Measurements from ENCODE around the gene NUP93. TPM values are rescaled to one million over a fixed set of nuclear protein-coding genes. Genes with fewer than 3 reads are reported as not detected.

NUP93 gene
- total RNA-seq, 4 donors from 2014 or later, result 38.2 to 46.5 (median 41.2) TPM

GRCh38 chr16:56855946-56856345 lies 126.0 kb downstream of the NUP93 start:
- Histone ChIP-seq H3K4me3 (no peak overlapping the region), H3K27ac (no peak overlapping the region), H3K4me1 (no peaks in the 10 kb centered on the region), H3K27me3 (peaks cover 0 to under 1% (median 0%) of the 10 kb centered on the region in 4 donors), H3K36me3 (no peaks in the 10 kb centered on the region), H3K9me3 (no peaks in the 10 kb centered on the region)
- TF ChIP-seq POLR2A (IDR thresholded peaks at IDR 0.05), result no peak
- no peak for TF ChIP-seq CTCF (IDR thresholded peaks at IDR 0.05)
- 64 to 65% methylated on average over 3 of the region's 4 CpGs for WGBS, 2 donors
- intact Hi-C loops (cut with DNase I), result no loop called here
- no peak for DNase-seq

- TF ChIP-seq POLR2A (IDR thresholded peaks at IDR 0.05), result no peak
- no peak for TF ChIP-seq CTCF (IDR thresholded peaks at IDR 0.05)
- Histone ChIP-seq H3K4me3 (no peak overlapping the region), H3K9me3 (no peaks in the 10 kb centered on the region), H3K27me3 (peaks cover 0 to 5% (median 0%) of the 10 kb centered on the region in 4 donors), H3K36me3 (no peaks in the 10 kb centered on the region), H3K27ac (no peak overlapping the region), H3K4me1 (no peaks in the 10 kb centered on the region)
- WGBS, 2 donors, result 56 to 63% methylated on average over 6 of the region's 6 CpGs
- intact Hi-C loops (cut with DNase I), result no loop called here
- no peak for DNase-seq
These were observed 127.0 kb downstream of the NUP93 start for GRCh38 chr16:56856876-56857447.

GRCh38 chr16:56858374-56858773 lies 128.4 kb downstream of the NUP93 start:
- no peaks in the 10 kb centered on the region for H3K36me3 ChIP-seq
- TF ChIP-seq CTCF (IDR thresholded peaks at IDR 0.05) (no peak), POLR2A (IDR thresholded peaks at IDR 0.05) (no peak)
- H3K4me1 ChIP-seq, result no peaks in the 10 kb centered on the region
- H3K9me3 ChIP-seq, result no peaks in the 10 kb centered on the region
- no peak for DNase-seq
- peaks cover 0 to 5% (median 0%) of the 10 kb centered on the region in 4 donors for H3K27me3 ChIP-seq
- no peak overlapping the region for H3K27ac ChIP-seq
- intact Hi-C loops (cut with DNase I), result no loop called here
- WGBS, 2 donors, result 75 to 97% methylated on average over 10 to 14 of the region's 14 CpGs
- no peak overlapping the region for H3K4me3 ChIP-seq

- intact Hi-C loops (cut with DNase I), result no loop called here
- TF ChIP-seq CTCF (IDR thresholded peaks at IDR 0.05), result no peak
- no peak for TF ChIP-seq POLR2A (IDR thresholded peaks at IDR 0.05)
- Histone ChIP-seq H3K4me3 (no peak overlapping the region), H3K27ac (no peak overlapping the region), H3K4me1 (no peaks in the 10 kb centered on the region), H3K36me3 (no peaks in the 10 kb centered on the region), H3K27me3 (peaks cover 0 to 5% (median 0%) of the 10 kb centered on the region in 4 donors), H3K9me3 (no peaks in the 10 kb centered on the region)
- DNase-seq, result no peak
- 74 to 84% methylated on average over 2 of the region's 2 CpGs for WGBS, 2 donors
These were observed 129.7 kb downstream of the NUP93 start for GRCh38 chr16:56859636-56860035.

- intact Hi-C loops (cut with DNase I), result no loop called here
- DNase-seq, result no peak
- no peaks in the 10 kb centered on the region for H3K4me1 ChIP-seq
- no peak overlapping the region for H3K4me3 ChIP-seq
- H3K27me3 ChIP-seq, result peaks cover 0 to 5% (median 0%) of the 10 kb centered on the region in 4 donors
- WGBS, 2 donors, result 47 to 59% methylated on average over 3 to 6 of the region's 9 CpGs
- no peaks in the 10 kb centered on the region for H3K36me3 ChIP-seq
- H3K27ac ChIP-seq, result no peak overlapping the region
- no peaks in the 10 kb centered on the region for H3K9me3 ChIP-seq
- no peak for TF ChIP-seq POLR2A (IDR thresholded peaks at IDR 0.05)
- TF ChIP-seq CTCF (IDR thresholded peaks at IDR 0.05), result no peak
These were observed 130.5 kb downstream of the NUP93 start for GRCh38 chr16:56860226-56861020.
